ENCODE results near the gene STEAP1. TPM values are rescaled to one million over a fixed set of nuclear protein-coding genes. Genes with fewer than 3 reads are reported as not detected.

The STEAP1 gene
- total RNA-seq, result 20.0 and 30.7 TPM in 2 replicates

GRCh38 chr7:90153943-90154771 lies at the start of gene STEAP1:
Gene STEAP1, plus strand, starts transcription at chr7:90154469. Its CDS starts 5,320 bp downstream, at chr7:90159789.

DNA sequence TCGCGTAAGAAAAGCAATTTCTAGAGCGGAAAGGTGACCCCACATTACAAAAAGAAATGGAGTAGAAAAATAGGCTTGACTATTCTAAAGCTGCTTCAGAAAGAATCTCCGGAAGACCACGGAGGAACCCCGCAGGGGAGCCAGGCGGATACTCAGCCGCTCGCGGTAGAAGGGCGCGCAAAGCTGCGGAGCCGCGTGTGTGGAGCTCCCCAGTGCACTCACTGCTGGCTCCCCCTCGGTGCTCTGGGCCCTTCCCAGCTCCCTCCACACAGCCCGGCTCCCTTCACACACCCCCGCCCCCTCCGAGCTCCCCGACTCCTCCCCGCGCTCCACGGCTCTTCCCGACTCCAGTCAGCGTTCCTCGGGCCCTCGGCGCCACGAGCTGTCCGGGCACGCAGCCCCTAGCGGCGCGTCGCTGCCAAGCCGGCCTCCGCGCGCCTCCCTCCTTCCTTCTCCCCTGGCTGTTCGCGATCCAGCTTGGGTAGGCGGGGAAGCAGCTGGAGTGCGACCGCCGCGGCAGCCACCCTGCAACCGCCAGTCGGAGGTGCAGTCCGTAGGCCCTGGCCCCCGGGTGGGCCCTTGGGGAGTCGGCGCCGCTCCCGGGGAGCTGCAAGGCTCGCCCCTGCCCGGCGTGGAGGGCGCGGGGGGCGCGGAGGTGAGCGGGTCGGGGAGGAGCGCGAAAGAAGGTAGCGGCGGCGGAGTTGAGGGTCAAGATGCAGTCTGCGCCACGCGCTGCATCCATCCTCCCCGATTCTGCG lies 57.3 kb downstream of the STEAP1 start, which contains the start of gene STEAP2:
TSS of gene STEAP2 (plus strand) at position 350 of the 758 bp plus-strand sequence. CDS start 13,343 bp downstream, outside the sequence.

Other genes starting within 250 kb of the STEAP1 start
- gene STEAP2, start 57.3 kb downstream of the STEAP1 start, total RNA-seq, result 22.1 and 32.4 TPM in 2 replicates
- 5.0 and 7.7 TPM in 2 replicates for gene CFAP69, start 90.7 kb downstream of the STEAP1 start, total RNA-seq
- gene FAM237B, start 166.8 kb downstream of the STEAP1 start, total RNA-seq, result not detected in 2 replicates
- gene GTPBP10, start 192.2 kb downstream of the STEAP1 start, total RNA-seq, result 13.2 and 26.4 TPM in 2 replicates
- 27.9 and 31.5 TPM in 2 replicates for gene CLDN12, start 249.0 kb downstream of the STEAP1 start, total RNA-seq

Data from bronchial smooth muscle cell (primary cell).